B cell (primary cell): Measurements from ENCODE around the gene DSCAML1.

Experiments used
- EZH2 ChIP-seq: IDR thresholded peaks from 2 replicates; pipeline ENCODE4 v1.6.1; 2012; ENCODE audit warnings: borderline replicate concordance, low read depth, mild to moderate bottlenecking, moderate library complexity, low read length; ENCODE audit not compliant: insufficient read depth, poor library complexity, severe bottlenecking
- TF ChIP-seq, protein P1 (sequence below): fragments of 200-600 bp; IDR thresholded peaks from one replicate; pipeline ENCODE4 v1.8.0; 2022; ENCODE audit warnings: antibody characterized with exemption, mild to moderate bottlenecking

DNA sequence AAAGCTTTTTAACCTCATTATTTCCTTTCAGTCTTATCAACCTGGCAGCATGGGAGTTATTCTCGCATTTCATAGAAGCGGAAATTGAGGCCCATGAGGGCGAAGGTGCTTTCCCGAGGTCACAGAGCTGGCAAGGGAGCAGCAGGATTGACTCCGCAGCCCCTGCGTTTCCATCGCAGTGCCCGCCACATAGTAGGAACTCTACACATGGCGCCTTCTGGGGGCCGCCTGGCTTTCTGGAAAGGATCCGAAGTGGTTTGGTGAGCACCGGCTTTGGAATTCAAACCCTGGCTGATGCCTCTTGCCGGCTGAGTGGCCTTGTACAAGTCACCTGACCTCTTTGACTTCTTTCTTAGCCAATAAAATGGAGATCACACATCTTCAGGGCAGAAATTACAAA, 376.0 kb downstream of the DSCAML1 start:
- TF ChIP-seq, protein P1, sequence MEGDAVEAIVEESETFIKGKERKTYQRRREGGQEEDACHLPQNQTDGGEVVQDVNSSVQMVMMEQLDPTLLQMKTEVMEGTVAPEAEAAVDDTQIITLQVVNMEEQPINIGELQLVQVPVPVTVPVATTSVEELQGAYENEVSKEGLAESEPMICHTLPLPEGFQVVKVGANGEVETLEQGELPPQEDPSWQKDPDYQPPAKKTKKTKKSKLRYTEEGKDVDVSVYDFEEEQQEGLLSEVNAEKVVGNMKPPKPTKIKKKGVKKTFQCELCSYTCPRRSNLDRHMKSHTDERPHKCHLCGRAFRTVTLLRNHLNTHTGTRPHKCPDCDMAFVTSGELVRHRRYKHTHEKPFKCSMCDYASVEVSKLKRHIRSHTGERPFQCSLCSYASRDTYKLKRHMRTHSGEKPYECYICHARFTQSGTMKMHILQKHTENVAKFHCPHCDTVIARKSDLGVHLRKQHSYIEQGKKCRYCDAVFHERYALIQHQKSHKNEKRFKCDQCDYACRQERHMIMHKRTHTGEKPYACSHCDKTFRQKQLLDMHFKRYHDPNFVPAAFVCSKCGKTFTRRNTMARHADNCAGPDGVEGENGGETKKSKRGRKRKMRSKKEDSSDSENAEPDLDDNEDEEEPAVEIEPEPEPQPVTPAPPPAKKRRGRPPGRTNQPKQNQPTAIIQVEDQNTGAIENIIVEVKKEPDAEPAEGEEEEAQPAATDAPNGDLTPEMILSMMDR: no peak
- TF ChIP-seq EZH2: no peak
